Keratinocyte (primary cell): ENCODE measurements around the gene MDFI.

Experiments
- CTCF ChIP-seq, 3 experiments: IDR thresholded peaks in 1 of 3; conservative IDR thresholded peaks in 1 of 3; optimal IDR thresholded peaks in 1 of 3; 2 replicates in 2 of 3; 3 replicates in 1 of 3; pipeline versions ENCODE3 to v1.5.1; 2011; ENCODE audit warnings: low read length in 3 of 3, mild to moderate bottlenecking in 3 of 3, moderate library complexity in 2 of 3, control low read depth in 1 of 3, inconsistent platforms in 1 of 3; ENCODE audit not compliant: insufficient read depth in 2 of 3; ENCODE audit errors: extremely low read depth in 1 of 3
- EZH2 ChIP-seq: IDR thresholded peaks from one replicate; pipeline ENCODE4 v1.6.1; 2012; ENCODE audit warnings: inconsistent platforms, mild to moderate bottlenecking, low read length, moderate library complexity

- no peak for TF ChIP-seq CTCF (optimal IDR thresholded peaks at IDR 0.05 in 1 of 3, IDR thresholded peaks at IDR 0.05 in 1 of 3, conservative IDR thresholded peaks at IDR 0.05 in 1 of 3; ENCODE audit: extremely low read depth in 1 of 3, insufficient read depth in 2 of 3, low read length in 3 of 3)
- TF ChIP-seq EZH2, result no peak
Measured at GRCh38 chr6:41642960-41643898, 5.0 kb downstream of the MDFI start.
